Suprapubic skin (tissue), 4 donors: ENCODE data around the gene SUN2. TPM values are rescaled to one million over a fixed set of nuclear protein-coding genes. Genes with fewer than 3 reads are reported as not detected.

ENCODE experiments used
- DNase-seq, 2 donors: peaks; one replicate each; pipeline ENCODE4 v3.0.0-alpha.2; 2019; ENCODE audit warnings: low spot score in 2 of 2
- H3K27ac ChIP-seq: fragments of 200-600 bp; sonication (generic); one replicate; pipeline ENCODE4 v1.5.1; 2019
- H3K27me3 ChIP-seq: fragments of 200-600 bp; sonication (generic); one replicate; pipeline ENCODE4 v1.5.1; 2019
- H3K36me3 ChIP-seq: fragments of 200-600 bp; sonication (generic); one replicate; pipeline ENCODE4 v1.5.1; 2019
- H3K4me1 ChIP-seq: fragments of 200-600 bp; sonication (generic); one replicate; pipeline ENCODE4 v1.5.1; 2019
- H3K4me3 ChIP-seq: fragments of 200-600 bp; sonication (generic); one replicate; pipeline ENCODE4 v1.5.1; 2019; ENCODE audit warnings: mild to moderate bottlenecking
- H3K9me3 ChIP-seq: fragments of 200-600 bp; sonication (generic); one replicate; pipeline ENCODE4 v1.5.1; 2019
- CTCF ChIP-seq, 2 donors: fragments of 200-600 bp in 1 of 2; fragments of 450-650 bp in 1 of 2; sonication (generic) in 1 of 2; IDR thresholded peaks; one replicate each; pipeline ENCODE4 v1.5.1; 2016 to 2019; ENCODE audit warnings: antibody characterized with exemption in 2 of 2, mild to moderate bottlenecking in 1 of 2, moderate library complexity in 1 of 2
- EP300 ChIP-seq: sonication (generic); formaldehyde crosslinking; IDR thresholded peaks from one replicate; pipeline ENCODE4 v1.6.1; 2017; ENCODE audit warnings: antibody characterized with exemption
- POLR2A ChIP-seq, 2 donors: fragments of 450-650 bp; IDR thresholded peaks; one replicate each; pipeline ENCODE4 v1.6.1; 2017; ENCODE audit warnings: antibody characterized with exemption in 2 of 2, mild to moderate bottlenecking in 2 of 2, moderate library complexity in 2 of 2
- POLR2AphosphoS5 ChIP-seq, 3 donors: sonication (generic); formaldehyde crosslinking; IDR thresholded peaks; one replicate each; pipeline ENCODE4 v1.6.1; 2017; ENCODE audit warnings: antibody characterized with exemption in 3 of 3
- WGBS: methylation state at CpG from one replicate; pipeline ENCODE4 v1.1.5; 2018; 5-methylcytosine and 5-hydroxymethylcytosine counted together
- total RNA-seq, 4 donors: library from RNA; depleted of rRNA; stranded (reverse); fragments of >200 nt; gene quantifications; one replicate each; pipeline ENCODE4 v1.1.0, GENCODE V29; 2016

The SUN2 gene
- total RNA-seq, 4 donors from 2014 or later = 186 to 262 (median 232) TPM

DNA sequence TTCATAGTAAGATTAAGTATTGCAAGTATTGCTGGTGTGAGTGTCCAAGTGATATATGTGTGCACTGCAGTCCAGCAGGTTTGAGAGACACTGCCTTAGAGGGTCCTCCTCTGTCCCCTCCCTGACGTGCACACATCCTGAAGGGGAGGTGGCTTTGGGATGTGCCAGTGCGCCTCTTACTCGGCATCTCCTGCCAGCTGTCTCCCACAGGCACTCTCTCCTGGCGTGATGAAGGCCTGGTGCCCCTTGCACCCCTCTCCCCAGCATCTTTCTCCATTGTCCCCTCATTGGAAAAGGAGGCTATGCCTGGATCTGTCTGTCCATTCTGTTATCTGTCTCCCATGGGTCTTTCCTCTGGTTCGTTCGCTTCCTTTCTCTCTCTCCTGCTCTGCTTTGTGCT, 25.9 kb downstream of the SUN2 start:
- no peak for TF ChIP-seq EP300
- Histone ChIP-seq H3K27ac (no peak overlapping the region), H3K36me3 (peaks cover 78% of the 10 kb centered on the region), H3K4me3 (no peak overlapping the region), H3K9me3 (no peaks in the 10 kb centered on the region), H3K27me3 (no peaks in the 10 kb centered on the region), H3K4me1 (peaks cover 21% of the 10 kb centered on the region)
- no peak for DNase-seq
- WGBS = 84% methylated on average over 6 of the region's 6 CpGs

DNA sequence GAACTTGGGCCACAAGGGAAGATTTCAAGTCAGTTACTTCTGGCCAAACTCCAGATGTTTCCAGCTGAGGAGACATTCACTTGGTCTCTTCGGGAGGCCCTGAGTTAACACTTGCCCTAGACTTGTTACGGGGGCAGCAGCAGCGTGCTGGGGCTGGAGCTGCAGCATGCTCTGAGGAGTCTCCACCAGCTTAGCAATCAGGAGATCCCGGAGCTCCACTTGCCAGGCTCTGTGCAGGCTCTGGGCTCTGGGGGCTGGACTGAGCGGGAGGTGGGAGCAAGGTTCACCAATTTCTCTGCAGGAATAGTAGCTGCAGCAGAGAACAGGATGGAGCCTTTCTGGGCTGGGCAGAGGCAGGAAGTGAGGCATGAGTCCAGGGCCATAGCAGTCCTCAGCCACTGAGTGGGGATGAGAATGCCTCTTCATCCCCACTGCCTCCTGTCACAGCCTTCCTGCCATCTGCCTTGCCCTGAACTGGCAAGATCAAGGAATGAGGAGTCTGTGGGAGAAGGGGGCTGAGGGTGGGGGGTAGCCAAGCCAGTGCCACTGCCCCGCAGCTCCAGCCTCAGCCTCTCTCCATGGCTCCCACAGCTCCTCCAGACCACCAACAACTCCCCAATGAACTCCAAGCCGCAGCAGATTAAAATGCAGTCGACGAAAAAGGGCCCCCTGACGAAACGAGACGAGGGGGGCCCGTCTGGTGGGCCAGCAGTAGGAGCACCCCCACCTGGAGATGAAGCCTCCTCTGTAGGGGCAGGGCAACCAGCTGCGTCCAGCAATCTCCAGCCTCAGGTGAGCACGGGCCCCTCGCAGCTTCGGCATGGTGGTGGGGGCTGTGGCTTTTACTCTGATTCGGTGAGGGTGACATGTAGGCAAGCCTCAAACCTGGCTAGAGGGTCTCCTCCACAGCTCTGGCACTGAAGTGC, 26.7 kb downstream of the SUN2 start:
- 95% methylated on average over 13 of the region's 18 CpGs for WGBS
- Histone ChIP-seq H3K36me3 (peaks cover 86% of the 10 kb centered on the region), H3K27me3 (no peaks in the 10 kb centered on the region), H3K4me1 (peaks cover 21% of the 10 kb centered on the region), H3K4me3 (no peak overlapping the region), H3K27ac (no peak overlapping the region), H3K9me3 (no peaks in the 10 kb centered on the region)
- TF ChIP-seq POLR2AphosphoS5 (IDR thresholded peaks at IDR 0.05) = no peak
- no peak for TF ChIP-seq CTCF (IDR thresholded peaks at IDR 0.05)
- no peak for TF ChIP-seq EP300
- no peak for TF ChIP-seq POLR2A (IDR thresholded peaks at IDR 0.05)
- DNase-seq = no peak

DNA sequence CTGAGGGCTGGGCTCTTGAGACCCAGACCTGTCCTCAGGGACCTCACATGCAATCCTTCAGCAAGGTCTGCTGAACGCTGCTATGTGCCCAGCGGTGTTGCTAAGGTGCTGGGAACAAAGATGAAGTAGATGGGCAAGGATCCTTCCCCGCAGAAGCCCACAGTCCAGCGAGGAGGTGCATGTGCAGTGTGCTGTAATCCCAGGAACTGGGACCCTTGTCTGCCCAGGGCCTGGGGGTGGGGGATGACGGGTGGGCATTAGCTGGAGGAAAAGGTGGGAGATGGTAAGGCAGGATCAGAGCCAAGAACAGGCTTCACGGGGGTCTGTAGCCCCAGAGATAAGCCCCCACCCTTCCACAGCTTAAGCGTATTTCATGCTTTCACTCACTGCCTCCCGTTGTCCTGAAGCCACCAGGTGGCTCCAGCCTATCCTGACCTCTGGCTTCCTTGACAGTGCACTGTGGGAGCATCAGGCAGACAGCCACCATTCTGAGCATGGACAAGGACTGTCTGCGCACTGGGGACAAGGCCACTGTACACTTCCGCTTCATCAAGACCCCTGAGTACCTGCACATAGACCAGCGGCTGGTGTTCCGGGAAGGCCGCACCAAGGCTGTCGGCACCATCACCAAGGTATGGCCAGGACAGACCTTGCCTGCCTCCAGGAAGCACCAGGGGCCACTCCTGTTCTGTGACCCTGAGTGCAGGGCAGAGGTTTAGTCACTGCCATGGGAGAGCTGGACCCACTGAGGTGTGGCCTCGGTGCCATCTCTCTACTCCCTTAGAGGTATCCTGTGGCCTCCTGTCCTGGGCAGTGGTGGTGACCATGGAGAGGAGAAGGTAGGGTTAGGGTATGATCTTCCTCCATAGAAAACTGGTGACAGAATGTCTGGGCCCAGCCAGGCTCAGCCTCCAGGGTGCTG, 28.0 kb downstream of the SUN2 start:
- DNase-seq = peak in 1 of 2 donors; percentile 53
- TF ChIP-seq POLR2AphosphoS5 (IDR thresholded peaks at IDR 0.05) (no peak), CTCF (IDR thresholded peaks at IDR 0.05) (no peak), EP300 (no peak), POLR2A (IDR thresholded peaks at IDR 0.05) (no peak)
- peaks cover 95% of the 10 kb centered on the region for H3K36me3 ChIP-seq
- no peaks in the 10 kb centered on the region for H3K27me3 ChIP-seq
- no peak overlapping the region for H3K27ac ChIP-seq
- WGBS = 91% methylated on average over 13 of the region's 15 CpGs
- H3K9me3 ChIP-seq = no peaks in the 10 kb centered on the region
- H3K4me3 ChIP-seq = no peak overlapping the region
- H3K4me1 ChIP-seq = peaks cover 8% of the 10 kb centered on the region

- H3K27me3 ChIP-seq = no peaks in the 10 kb centered on the region
- no peak overlapping the region for H3K27ac ChIP-seq
- WGBS = 90% methylated on average over 11 of the region's 12 CpGs
- TF ChIP-seq POLR2A (IDR thresholded peaks at IDR 0.05) = no peak
- no peak for TF ChIP-seq EP300
- H3K4me1 ChIP-seq = peaks cover 2% of the 10 kb centered on the region
- H3K9me3 ChIP-seq = no peaks in the 10 kb centered on the region
- H3K4me3 ChIP-seq = no peak overlapping the region
- peaks cover 98% of the 10 kb centered on the region for H3K36me3 ChIP-seq
- DNase-seq = no peak
Measured at GRCh38 chr22:38727123-38727522, 28.7 kb downstream of the SUN2 start.

DNA sequence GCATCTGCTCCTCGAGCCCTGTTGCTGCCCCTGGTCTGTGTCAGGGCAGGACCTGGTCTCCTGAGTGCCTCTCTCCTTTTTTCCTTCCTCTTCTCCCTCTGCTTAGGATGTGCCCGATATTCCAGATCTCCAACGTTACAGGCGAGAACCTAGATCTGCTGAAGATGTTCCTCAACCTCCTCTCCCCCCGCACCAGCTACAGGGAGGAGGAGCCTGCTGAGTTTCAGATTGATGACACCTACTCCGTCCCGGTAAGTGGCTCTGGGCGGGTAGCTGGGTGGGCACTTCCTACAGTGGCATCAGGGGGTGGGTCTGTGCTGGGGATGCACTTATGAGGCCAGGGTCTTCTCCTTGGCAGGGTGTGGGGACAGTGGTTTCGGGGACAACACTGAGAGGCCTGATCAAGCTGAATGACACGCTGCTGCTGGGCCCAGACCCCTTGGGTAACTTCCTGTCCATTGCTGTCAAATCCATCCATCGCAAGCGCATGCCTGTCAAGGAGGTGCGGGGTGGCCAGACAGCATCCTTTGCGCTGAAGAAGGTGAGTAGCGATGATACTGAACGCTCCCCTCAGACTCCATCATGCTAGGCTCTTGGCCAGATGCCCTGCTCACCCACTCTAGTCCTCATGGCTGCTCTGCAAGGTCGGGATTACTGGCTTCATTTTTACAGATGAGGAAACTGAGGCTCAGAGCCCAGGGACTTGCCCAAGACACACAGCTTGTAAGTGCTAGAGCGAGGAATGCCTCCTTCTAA, 29.7 kb downstream of the SUN2 start:
- no peak for DNase-seq
- Histone ChIP-seq H3K36me3 (peaks cover 100% of the 10 kb centered on the region), H3K4me3 (no peak overlapping the region), H3K27me3 (no peaks in the 10 kb centered on the region), H3K27ac (no peak overlapping the region), H3K9me3 (no peaks in the 10 kb centered on the region), H3K4me1 (no peaks in the 10 kb centered on the region)
- 95% methylated on average over 18 of the region's 18 CpGs for WGBS
- no peak for TF ChIP-seq POLR2AphosphoS5 (IDR thresholded peaks at IDR 0.05)
- no peak for TF ChIP-seq CTCF (IDR thresholded peaks at IDR 0.05)
- TF ChIP-seq EP300 = no peak
- no peak for TF ChIP-seq POLR2A (IDR thresholded peaks at IDR 0.05)
